Fibroblast of lung (primary cell): ENCODE results near the gene MYADML2. TPM values are rescaled to one million over a fixed set of nuclear protein-coding genes. Genes with fewer than 3 reads are reported as not detected.
A peak's percentile ranks its signal among the peaks of the same experiment; 100 is the strongest.

ENCODE experiments used
- DNase-seq, 2 donors: peaks; one replicate each; pipeline versions ENCODE4 v3.0.0 to v3.0.0-alpha.2; 2010; ENCODE audit warnings: low read depth in 2 of 2
- H2AFZ ChIP-seq: 2 replicates; pipeline ENCODE4 v1.5.1; 2012; ENCODE audit warnings: low read length, control low read depth, inconsistent platforms
- H3K27ac ChIP-seq: 2 replicates; pipeline ENCODE4 v1.5.1; 2011; ENCODE audit warnings: low read length, control low read depth; ENCODE audit not compliant: insufficient read depth
- H3K27me3 ChIP-seq: 2 replicates; pipeline ENCODE4 v1.5.1; 2011; ENCODE audit warnings: mild to moderate bottlenecking, low read length; ENCODE audit not compliant: control insufficient read depth, insufficient read depth
- H3K36me3 ChIP-seq: 2 replicates; pipeline ENCODE4 v1.5.1; 2011; ENCODE audit warnings: low read length; ENCODE audit not compliant: control insufficient read depth, insufficient read depth
- H3K4me1 ChIP-seq: 2 replicates; pipeline ENCODE4 v1.5.1; 2011; ENCODE audit warnings: low read length; ENCODE audit not compliant: control insufficient read depth, insufficient read depth; ENCODE audit errors: extremely low read depth
- H3K4me2 ChIP-seq: 2 replicates; pipeline ENCODE4 v1.5.1; 2011; ENCODE audit warnings: low read length, control low read depth; ENCODE audit not compliant: insufficient read depth; ENCODE audit errors: extremely low read depth
- H3K4me3 ChIP-seq, 4 experiments: fragments of 200-600 bp in 1 of 4; sonication (generic) in 1 of 4; replicated peaks in 1 of 4; 2 replicates each; pipeline ENCODE4 v1.5.1; 2011 to 2016; ENCODE audit warnings: low read length in 4 of 4, low read depth in 3 of 4, mild to moderate bottlenecking in 3 of 4, control low read depth in 2 of 4, inconsistent platforms in 1 of 4, mixed read lengths in 1 of 4; ENCODE audit not compliant: insufficient read depth in 1 of 4; ENCODE audit errors: control extremely low read depth in 1 of 4
- H3K79me2 ChIP-seq: 2 replicates; pipeline ENCODE4 v1.5.1; 2012; ENCODE audit warnings: mild to moderate bottlenecking, low read length, inconsistent platforms; ENCODE audit not compliant: control insufficient read depth, insufficient read depth
- H3K9ac ChIP-seq: 2 replicates; pipeline ENCODE4 v1.5.1; 2011; ENCODE audit warnings: mild to moderate bottlenecking, low read length, control low read depth; ENCODE audit not compliant: insufficient read depth
- H3K9me3 ChIP-seq: 2 replicates; pipeline ENCODE4 v1.5.1; 2012; ENCODE audit warnings: low read depth, low read length; ENCODE audit not compliant: control insufficient read depth, insufficient read depth
- H4K20me1 ChIP-seq: 2 replicates; pipeline ENCODE4 v1.5.1; 2011; ENCODE audit warnings: low read length; ENCODE audit not compliant: control insufficient read depth, insufficient read depth; ENCODE audit errors: extremely low read depth
- CTCF ChIP-seq, 2 donors: IDR thresholded peaks in 1 of 2; conservative IDR thresholded peaks in 1 of 2; 1 replicate in 1 of 2; 2 replicates in 1 of 2; pipeline ENCODE4 v1.5.1; 2011 to 2012; ENCODE audit warnings: low read length in 2 of 2, control low read depth in 1 of 2, inconsistent platforms in 1 of 2, low read depth in 1 of 2, mild to moderate bottlenecking in 1 of 2
- EZH2 ChIP-seq: IDR thresholded peaks from 2 replicates; pipeline ENCODE4 v1.5.1; 2012; ENCODE audit warnings: low read length, control low read depth, mild to moderate bottlenecking; ENCODE audit errors: missing control alignments
- polyA plus RNA-seq, 2 donors: library from polyadenylated mRNA; depleted of rRNA in 1 of 2; stranded (reverse) in 1 of 2; unstranded in 1 of 2; fragments of >200 nt; gene quantifications; 2 replicates each; pipeline ENCODE4 v1.2.1, GENCODE V29; 2011 to 2012; ENCODE audit warnings: missing spikeins in 1 of 2
- total RNA-seq: library from RNA; depleted of rRNA; stranded (reverse); fragments of >200 nt; gene quantifications from 2 replicates; pipeline ENCODE4 v1.2.1, GENCODE V29; 2014

MYADML2 gene
- total and polyA plus RNA-seq, 2 donors (not counting 1 experiment from before 2014, with no cell fraction given) = not detected

GRCh38 chr17:81962499-81963441 lies 15.7 kb upstream of the MYADML2 start:
- Histone ChIP-seq H3K79me2 (no peaks in the 10 kb centered on the region), H4K20me1 (no peaks in the 10 kb centered on the region), H3K4me3 (no peak overlapping the region), H3K27ac (no peak overlapping the region), H3K4me2 (no peak overlapping the region), H3K27me3 (peaks cover 36% of the 10 kb centered on the region), H2AFZ (no peak overlapping the region), H3K9ac (no peak overlapping the region), H3K4me1 (peaks cover 10% of the 10 kb centered on the region), H3K36me3 (no peaks in the 10 kb centered on the region), H3K9me3 (no peaks in the 10 kb centered on the region)
- TF ChIP-seq EZH2 (no peak), CTCF (conservative IDR thresholded peaks at IDR 0.05 in 1 of 2, IDR thresholded peaks at IDR 0.05 in 1 of 2; ENCODE audit: low read depth in 1 of 2, low read length in 2 of 2) (no peak)
- no peak for DNase-seq

DNA sequence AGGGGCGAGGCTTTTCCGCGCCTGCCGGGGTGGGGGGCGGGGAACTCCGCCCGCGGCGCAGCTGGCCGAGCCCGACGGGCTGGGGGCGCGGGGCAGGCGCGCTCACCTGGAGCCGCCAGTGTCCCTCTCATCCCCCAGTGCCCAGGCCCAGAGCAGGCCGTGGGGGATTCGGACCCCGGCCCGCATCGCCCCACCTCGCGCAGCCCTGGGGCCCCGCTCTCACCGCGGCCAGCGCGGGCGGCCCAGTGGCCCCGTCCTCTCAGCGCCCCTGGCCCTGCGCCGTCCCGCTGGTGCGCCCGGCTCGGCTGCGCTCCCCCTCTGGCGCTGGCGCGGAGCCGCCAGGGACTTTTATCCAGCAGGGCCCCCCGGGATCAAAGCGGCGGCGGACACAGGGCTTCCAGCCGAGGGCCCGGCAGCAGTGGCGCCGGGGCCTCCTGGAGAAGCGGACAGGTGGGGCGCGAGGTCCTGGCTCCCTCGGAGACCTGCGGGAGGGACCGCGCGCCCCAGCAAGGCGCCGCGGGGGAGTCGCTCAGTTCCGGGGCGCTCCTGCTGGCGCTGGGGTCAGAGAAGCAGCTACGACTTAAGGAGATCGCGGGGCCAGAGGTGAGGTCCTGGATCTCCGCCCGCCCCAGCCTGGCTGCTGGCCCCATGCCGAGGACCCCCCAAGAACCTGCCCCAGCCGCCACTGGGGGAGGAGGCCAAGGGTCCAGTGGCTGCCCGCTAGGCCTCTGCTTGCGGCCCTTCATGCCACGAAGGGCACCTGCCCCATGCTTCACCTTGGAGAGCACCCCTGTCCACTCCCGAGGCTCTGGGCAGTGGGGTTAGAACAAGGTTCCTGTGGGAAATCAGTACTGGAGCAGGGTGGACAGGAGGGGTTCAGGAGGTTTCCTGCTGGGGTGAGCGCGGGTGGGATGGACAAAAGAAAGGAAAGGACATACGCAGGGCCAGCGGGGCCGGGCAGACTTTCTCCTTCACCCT lies 14.8 kb upstream of the MYADML2 start:
- Histone ChIP-seq H3K36me3 (no peaks in the 10 kb centered on the region), H3K79me2 (no peaks in the 10 kb centered on the region), H4K20me1 (no peaks in the 10 kb centered on the region), H3K27ac (no peak overlapping the region), H3K9me3 (no peaks in the 10 kb centered on the region), H3K4me3 (no peak overlapping the region), H3K9ac (no peak overlapping the region), H3K4me2 (no peak overlapping the region), H2AFZ (no peak overlapping the region), H3K4me1 (peaks cover 2% of the 10 kb centered on the region), H3K27me3 (peaks cover 36% of the 10 kb centered on the region)
- TF ChIP-seq EZH2 = peak; percentile 78
- TF ChIP-seq CTCF (conservative IDR thresholded peaks at IDR 0.05 in 1 of 2, IDR thresholded peaks at IDR 0.05 in 1 of 2; ENCODE audit: low read depth in 1 of 2, low read length in 2 of 2) = no peak
- no peak for DNase-seq

GRCh38 chr17:81961087-81961511 lies 14.1 kb upstream of the MYADML2 start, which contains the start of gene NOTUM:
TSS of gene NOTUM (minus strand) at chr17:81961187. CDS start at chr17:81960909, 278 bp downstream.
- Histone ChIP-seq H3K4me2 (no peak within 1 kb of the TSS), H4K20me1 (no peaks in the 10 kb centered on the region), H3K27me3 (peaks cover 36% of the 10 kb centered on the region), H3K79me2 (no peaks in the 10 kb centered on the region), H3K4me3 (peak within 1 kb of the TSS in 1 of 4 experiments; percentile 20), H3K4me1 (peaks cover 2% of the 10 kb centered on the region), H2AFZ (no peak within 1 kb of the TSS), H3K36me3 (no peaks in the 10 kb centered on the region), H3K9me3 (no peaks in the 10 kb centered on the region), H3K27ac (no peak within 1 kb of the TSS), H3K9ac (no peak within 1 kb of the TSS)
- TF ChIP-seq EZH2 (no peak), CTCF (conservative IDR thresholded peaks at IDR 0.05 in 1 of 2, IDR thresholded peaks at IDR 0.05 in 1 of 2; ENCODE audit: low read depth in 1 of 2, low read length in 2 of 2) (peak in 1 of 2 donors; percentile 12)
- DNase-seq = peak; percentile 27 to 29
